HG02763 (cell line): ENCODE data around the gene AP3B1.

Experiments used
- ATAC-seq: cut with Tn5 transposase; IDR thresholded peaks from one replicate; pipeline ENCODE4 v1.9.1; 2021; ENCODE audit warnings: mild to moderate bottlenecking, moderate library complexity; ENCODE audit not compliant: unreplicated experiment

The AP3B1 gene

DNA sequence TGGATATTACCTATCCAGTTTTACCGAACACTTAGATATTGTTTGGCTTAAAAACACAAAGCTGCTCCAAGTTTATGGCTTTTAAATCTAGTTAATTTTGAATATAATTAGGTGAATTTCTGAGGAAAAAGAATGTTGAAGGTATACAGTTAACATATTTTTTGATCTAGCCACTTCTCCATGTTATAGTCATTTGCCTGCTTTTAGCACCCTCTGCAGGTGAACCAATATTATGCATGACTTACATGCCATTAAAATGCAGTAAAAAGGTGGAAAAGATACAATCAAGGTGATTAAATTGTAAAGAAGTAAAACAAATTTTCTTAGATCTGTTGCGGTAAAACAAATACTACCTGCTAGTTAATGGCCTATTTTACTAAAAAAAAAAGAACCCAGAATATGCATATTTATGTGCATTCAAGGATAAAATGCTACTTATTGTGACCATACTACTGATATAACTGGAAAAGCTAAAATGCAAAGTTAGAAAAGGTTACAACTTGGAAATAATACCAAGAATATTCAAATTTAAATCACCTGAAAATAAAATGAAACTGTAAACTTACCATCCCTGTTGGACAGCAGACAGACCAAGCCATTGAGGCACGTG, 132.1 kb downstream of the AP3B1 start:
- ATAC-seq, result no peak

DNA sequence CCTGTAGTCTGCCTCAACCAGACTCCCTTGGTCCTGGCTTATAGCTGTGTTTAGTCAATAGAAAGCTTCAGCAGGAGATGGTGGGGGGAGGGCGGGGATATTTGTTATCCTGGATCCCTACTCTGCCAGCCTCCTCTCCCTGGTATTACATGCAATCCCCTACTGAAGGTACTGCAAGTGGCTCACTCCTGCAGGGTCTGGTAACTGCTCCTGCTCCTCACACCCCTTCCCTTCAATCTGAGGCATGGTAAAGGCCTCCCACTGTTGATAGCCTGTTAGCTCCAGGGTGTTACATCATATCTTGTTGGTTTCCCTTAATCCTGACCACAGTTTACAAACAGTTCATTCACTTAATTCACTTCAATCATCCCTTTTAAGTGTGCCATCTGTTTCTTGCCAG, 137.5 kb downstream of the AP3B1 start:
- ATAC-seq, result no peak

DNA sequence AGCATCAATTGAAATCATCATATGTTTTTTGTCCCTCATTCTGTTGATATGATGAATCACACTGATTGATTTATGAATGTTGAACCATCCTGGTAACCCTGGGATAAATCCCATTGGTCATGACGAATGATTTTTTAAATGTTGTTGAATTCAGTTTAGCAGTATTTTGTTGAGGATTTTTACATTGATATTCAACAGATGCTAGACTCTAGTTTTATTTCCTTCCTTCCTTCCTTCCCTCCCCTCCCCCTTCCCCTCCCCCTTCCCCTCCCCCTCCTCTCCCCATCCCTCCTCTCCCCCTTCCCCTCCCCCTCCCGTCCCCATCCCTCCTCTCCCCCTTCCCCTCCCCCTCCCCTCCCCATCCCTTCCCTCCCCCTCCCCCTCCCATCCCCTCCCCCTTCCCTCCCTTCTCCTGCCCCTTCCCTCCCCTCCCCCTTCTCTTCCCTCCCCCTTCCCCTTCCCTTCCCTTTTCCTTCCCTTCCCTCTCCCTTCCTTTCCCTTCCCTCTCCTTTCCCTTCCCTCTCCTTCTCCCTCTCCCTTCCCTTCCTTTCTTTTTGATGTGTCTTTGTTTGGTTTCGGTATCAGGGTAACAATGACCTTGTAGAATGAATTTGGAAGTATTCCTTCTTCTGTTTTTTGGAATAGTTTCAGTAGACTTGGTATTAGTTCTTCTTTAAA, 142.8 kb downstream of the AP3B1 start:
- no peak for ATAC-seq

DNA sequence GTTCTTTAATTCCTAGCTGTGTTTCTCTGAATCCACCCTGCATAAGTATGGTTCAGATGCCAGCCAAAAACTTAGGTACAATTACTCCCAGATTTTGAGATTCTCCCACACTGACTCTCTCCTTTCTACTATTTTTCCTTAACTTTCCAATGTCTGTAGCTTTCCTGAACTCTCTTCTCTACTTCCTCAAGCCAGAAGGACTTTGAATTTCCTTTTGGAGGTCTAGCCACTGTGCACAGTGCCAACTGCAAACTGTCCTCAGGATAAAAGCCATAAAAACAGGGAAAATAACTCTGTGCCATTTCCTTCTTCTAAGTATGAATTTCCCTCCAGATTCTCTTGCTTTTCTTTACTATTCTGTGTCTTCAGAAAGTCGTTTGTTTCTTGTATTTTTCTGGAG, 157.2 kb downstream of the AP3B1 start:
- no peak for ATAC-seq

DNA sequence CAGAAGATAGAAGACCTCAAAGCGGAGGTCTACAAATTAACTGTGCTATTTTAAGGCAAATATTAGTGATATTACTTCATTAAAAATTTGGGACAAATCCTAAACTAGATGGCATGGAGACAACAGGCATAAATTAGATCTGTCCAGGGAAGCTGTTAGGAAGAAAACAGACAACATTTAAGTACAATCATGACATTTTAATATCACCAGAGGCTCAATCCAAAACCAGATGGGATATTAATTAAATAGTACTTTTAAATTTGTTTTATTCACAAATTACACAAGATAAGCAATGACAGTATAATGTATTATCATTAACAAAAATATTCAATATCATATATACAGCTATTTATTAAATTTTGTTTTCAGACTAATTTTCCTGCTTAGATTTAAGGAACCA, 161.1 kb downstream of the AP3B1 start:
- no peak for ATAC-seq

DNA sequence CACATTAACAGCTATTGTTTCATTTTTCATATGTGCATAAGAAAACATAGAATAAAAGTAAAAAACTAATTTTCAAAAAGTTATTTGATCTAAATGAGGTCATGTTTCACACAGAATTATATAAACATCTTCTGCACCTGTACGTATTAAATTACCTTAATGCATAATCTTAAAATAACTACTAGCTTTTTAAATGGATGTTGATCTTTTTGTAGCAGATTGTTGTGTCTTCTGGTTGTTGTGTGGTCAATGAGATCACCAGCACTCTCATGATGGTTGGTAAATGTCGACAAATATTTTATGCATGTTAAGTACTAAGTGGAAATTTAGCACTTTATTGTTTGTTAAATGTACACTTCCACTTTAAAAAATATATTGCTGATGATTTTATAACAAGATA, 162.0 kb downstream of the AP3B1 start:
- ATAC-seq, result no peak

DNA sequence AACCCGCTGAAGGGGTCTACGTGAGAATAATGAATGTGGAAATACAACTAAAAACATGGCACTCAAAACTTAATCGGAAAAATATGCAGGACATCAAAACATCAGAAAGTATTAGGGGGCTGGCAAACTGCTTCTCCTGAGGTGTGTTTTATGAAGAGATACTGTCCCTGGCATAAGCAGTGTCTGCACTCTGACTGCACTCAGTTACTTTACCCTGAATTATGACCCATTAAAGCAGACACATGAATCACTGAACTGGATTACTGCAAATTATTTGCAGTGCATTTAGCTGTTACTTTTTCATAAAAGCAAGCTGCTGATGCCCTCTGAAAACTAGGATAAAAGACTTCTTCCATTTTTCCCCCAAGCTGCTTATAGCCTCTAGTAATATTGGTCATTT, 164.9 kb downstream of the AP3B1 start:
- ATAC-seq, result no peak

DNA sequence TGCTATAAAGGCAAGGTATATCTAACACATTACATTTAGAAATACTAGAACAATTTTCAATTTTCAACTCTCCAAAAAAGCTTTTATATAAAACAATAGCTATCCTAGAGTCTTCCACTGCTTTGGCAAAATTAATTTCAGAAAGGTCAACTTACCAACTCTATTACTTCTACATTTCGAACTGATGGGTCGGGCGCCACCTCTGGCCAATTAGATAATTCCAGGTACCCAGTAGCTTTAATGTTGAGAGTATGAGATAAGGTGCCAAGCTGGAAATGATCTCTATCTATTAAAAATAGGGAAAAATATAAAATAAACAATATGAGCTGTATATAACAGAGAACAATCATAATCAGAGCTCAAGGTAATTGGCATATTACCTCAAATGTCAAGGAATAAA, 166.6 kb downstream of the AP3B1 start:
- ATAC-seq, result no peak

DNA sequence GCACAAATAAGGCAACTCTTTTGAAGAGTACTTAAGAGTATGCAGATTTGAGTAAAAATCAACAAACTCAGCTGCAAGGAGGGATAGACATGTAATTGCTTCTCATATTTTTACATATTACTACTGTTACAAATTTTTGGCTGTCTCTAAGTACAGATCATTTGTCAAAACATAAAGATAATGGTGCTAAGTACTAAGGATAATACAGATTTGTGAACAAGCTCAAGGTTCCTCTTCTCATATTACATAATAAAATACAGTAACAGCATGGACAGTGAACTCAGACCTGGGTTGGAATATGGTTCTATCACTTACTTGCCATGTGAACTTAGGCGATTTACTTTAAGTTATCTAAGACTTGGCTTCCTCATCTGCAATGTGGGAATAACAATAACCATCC, 168.0 kb downstream of the AP3B1 start:
- no peak for ATAC-seq

DNA sequence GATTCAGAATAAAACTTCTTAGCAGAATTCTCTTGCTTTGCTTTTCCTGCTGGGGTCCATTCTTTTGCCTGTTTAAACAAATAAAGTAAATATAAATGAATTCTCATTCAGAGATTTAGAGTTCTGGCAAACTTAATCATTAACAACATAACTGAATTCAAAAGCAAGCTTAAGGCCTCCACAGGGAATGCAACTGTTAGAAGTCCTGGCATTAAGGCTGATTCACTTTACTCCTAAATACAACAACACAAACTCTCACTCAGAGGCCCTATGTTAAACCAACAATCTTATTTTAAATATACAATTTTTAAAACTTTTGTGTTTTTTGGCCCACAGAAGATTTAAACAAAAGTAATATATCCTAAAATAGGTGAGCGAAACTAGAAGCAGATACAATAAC, 178.3 kb downstream of the AP3B1 start:
- no peak for ATAC-seq

DNA sequence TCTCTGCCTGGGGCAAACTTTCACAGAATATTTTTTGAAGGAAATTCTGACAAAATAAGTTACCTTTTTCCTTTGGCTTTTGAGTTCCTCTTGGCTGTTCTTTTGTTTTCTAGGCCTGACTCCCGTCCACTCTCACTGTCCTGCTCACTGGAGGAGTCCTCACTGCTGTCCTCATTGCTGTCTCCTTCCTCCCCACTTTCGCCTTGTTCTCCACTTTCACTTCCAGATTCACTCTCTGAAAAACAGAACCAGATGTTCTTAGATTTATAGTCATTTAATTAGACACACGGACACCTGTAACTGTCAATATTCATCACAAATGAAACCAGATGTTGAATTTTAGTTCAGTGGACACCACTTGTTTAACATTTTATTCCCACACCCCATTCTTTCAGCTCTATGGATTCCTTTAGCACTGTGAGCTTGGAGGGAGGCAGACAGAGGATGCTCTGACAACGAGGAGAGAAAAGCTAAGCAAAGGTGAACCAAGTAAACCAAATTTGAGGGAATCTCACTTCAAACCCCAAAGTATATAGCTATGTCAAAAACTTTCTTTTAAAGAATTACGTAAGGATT, 180.7 kb downstream of the AP3B1 start:
- ATAC-seq, result no peak

DNA sequence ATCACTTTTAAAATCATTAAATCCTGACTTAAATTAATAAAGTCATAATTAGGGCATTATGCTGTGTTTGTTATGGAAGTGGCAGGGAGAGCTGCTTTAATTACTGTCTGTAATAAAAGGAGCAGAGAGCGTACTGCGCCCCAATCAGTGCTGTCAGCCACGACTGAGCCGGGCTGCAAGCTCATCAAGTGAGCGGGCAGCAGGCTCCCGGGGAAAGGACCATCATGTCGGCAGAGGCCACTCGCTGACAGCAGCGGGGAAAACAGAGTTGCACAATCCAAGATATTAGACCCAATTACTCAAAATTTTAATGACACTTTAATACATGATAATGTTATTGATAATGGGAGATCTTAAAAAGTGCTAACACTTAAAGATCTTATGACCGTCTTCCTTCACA, 181.6 kb downstream of the AP3B1 start:
- no peak for ATAC-seq

DNA sequence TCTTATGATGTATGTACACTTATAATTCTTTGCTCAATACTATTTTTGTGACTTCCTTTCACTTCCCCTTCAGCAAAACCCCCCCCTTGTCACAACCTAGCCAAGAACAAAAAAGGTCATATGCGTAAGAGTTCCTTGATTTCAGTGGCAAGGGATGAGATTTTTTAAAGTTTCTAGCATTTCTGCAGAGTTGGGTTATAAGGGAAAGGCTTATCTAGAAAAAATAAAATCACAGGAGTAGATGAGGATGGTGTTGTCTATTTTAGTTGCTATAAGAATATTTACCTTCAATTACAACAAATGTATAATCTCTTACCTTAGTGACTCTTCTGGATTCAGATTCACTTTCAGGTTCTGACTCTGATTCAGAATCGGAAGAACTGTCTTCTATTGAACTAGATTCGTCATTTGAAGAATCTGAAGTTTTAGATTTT, 184.6 kb downstream of the AP3B1 start:
- ATAC-seq, result no peak

DNA sequence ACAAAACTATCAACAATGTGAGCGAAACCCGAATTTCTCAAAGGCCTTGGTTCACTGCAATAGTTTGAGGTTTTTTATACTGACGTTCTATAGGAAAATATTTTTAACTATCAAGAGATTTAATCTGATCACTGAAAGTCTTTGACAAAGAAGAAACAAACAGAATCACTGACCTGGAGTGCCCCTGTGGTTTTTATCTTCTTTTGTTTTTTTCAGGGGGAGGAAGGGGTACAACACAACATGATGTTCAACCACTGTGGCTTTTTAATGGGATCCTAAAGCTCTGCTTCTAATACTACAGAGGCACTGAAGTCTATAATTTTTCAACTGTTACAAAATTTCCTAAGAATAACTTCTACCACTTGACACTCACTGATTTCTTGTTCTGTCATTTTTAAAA, 185.9 kb downstream of the AP3B1 start:
- ATAC-seq, result no peak

DNA sequence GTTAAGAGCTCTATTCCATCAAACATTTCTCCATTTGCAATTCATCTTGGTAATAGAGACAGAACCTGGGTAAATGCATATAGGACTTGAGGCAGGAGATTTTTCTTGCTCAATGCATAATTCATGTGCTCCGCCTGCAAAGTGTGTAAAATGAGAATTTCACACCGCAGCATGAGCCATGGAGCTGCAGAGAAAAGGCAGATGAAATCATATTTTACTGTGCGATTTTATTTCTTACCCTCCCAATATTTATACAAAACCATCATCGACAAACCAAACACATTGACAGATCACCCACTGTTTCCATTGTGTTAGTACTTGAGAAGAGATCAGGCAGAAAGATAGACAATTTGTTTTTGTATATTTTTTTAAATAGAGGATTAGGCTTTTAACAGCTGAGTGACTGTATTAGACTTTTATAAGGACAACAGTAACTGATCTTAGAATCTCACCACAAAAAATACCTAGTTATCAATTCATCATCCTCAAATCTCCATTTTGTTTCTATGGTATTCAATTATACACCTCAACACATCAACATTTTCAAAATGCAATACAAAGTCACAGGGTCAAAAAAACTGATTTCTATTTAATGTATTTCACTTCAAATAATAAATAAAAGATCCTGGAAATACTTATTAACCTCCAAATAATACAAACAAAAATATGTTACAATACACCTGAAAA, 191.1 kb downstream of the AP3B1 start:
- no peak for ATAC-seq

DNA sequence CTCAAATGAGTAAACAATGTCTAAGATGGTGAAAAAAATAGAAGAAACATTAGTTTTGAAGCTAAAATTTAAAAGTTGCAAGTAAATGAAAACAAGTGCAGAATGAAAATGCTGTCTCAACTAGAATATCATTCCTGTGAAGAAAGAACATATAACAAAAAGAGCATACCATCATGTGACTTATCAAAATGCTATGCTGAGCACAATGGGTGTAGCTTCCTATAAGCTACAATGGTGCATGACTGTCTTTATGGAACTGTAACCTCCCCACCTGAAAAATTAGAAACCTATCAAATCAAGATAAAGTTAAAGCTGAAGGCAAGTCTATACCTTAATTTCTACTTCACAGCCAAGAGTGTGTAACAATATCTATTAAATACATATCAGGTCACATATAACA, 192.0 kb downstream of the AP3B1 start:
- ATAC-seq, result no peak

DNA sequence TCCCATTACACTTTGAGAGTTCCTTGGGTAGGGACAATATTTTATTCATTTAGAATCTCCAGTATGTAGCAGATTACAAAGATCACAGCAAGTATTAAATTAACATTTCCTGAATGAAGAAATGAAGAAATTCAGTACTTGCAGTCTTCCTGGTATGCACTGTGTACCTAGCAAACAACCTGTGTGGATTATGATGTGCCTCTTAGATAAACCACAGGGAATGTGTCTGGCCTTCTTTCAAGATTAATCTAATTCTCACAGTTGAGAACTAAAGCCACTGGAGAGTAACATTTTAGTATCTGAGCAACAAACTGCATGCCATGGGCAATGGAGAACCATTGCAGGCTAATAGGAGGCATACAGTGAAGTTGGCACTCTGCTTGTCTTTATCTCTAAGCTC, 199.4 kb downstream of the AP3B1 start:
- ATAC-seq, result no peak

DNA sequence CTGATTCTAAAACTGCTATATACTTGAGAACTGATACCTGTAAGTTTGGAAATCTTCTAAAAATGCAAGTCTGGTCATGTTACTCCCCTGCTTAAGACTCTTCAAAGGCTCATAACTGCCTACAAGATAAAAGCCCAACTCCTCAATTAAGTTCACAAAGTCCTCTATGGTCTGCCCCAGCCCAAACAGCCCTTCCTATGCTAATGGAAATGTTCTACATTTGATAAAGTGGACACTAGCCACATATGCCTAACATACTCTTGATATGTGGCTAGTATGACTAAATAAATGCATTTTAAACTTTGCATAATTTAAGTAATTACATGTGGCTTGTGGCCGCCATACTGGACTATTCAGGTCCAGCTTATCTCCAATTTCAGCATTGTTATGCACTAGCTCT, 204.5 kb downstream of the AP3B1 start:
- no peak for ATAC-seq

DNA sequence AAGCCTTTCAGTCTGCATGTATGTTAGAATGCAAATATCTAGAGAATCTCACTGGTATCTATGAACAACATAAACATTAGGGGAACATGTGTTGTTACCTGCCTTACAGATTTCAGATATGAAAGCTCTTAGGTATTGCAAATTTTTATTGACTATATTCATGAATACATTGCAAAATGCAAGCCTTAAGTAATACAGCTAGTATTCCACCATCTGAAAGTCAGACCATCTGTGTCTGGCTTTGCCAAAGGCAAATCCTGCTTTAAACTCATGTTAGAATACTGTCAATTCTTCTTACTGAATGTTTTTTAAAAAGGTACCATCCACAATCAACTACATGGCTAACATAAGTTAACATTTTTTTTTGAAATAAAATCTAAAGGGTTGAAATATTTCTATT, 215.6 kb downstream of the AP3B1 start:
- no peak for ATAC-seq

DNA sequence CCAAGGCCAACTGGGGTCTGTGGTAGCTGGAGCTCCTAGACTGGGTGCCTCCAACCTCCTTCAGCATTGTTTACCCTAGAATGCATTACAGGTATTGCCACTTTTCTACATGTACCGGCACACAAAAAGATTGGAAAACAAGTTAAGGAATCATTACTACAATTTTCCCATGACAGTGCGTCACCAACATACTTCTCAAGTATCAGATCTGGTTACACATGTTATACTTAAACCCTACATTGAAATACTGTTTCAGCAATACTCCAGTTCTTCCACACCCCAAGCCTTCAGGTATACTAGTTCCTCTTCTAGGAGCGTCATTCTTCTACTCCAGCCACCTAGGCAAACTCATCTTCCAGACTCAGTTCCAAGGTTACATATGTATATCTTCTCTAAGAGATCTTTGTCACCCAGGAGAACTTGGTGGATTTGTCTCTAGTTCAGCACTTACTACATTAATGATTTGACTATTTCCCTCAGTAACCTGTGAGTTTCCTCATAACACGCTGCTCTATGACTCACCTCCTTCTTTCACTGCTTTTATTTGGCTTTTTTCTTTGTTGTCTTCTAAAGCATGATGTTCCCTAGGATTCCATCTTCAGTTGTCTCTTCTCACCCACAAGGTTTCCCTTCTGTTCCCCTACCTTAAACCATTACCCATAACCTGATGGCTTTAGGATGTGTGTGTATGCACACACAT, 217.0 kb downstream of the AP3B1 start:
- ATAC-seq, result no peak

DNA sequence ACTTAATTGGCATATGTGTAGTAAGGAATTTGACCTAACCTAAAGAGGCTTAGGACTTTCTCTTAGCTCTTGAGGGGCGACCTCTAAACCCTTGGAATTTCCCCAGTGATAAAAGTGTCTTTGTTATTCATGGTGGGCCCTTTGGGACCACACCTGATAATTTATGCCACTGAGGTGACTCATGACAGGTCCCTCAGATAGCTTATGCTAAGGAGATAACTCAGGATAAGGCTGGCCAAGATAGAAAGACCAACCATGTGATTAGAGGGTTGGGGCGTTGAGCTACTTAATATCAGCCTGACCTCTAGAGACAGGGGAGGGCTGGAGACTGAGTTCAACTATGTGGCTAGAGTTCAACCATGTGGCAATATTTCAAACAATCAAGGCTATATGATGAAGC, 218.1 kb downstream of the AP3B1 start:
- no peak for ATAC-seq

DNA sequence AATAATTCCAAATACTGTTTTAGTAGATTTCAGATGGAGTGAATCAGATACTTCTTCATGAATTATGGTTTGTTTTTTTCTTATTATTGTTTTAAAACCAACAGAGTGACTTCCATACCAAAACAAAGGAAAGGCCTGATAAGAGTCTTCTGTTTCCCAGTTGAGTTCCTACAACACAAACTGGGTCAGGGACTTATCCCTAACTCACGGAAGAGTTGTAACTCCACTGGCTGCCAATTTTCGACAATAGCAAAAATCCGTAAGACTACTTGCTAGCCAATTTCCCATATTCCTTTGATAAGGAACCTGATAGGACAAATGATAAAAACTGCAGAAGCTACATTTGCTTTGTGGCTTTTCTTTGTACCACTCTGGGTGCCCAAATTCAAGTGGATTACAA, 219.2 kb downstream of the AP3B1 start:
- ATAC-seq, result no peak
